NCI-H524 treated with DMSO at 0.1 percent for 48 hours (cell line): ENCODE results near the gene PFKFB3.
A peak's percentile ranks its signal among the peaks of the same experiment; 100 is the strongest.
"Not testable (repeated sequence)": the region's sequence is repeated elsewhere in the genome, so short reads cannot be mapped to it uniquely, and the experiment has no call there.

Experiments
- DNase-seq: peaks from one replicate; lab custom pipeline; 2025; lab: John Stamatoyannopoulos, UW

The PFKFB3 gene

GRCh38 chr10:6178581-6178980 lies 24.2 kb upstream of the PFKFB3 start:
- DNase-seq = no peak

- no peak for DNase-seq
These were observed 23.7 kb upstream of the PFKFB3 start for GRCh38 chr10:6179078-6179477.

GRCh38 chr10:6180480-6181110 lies 22.1 kb upstream of the PFKFB3 start:
- DNase-seq = no peak

GRCh38 chr10:6181249-6181648 lies 21.5 kb upstream of the PFKFB3 start:
- no peak for DNase-seq

GRCh38 chr10:6182454-6183098 lies 20.2 kb upstream of the PFKFB3 start:
- DNase-seq = no peak

- no peak for DNase-seq
These were observed 17.6 kb upstream of the PFKFB3 start for GRCh38 chr10:6185039-6185716.

GRCh38 chr10:6186894-6187256 lies 15.9 kb upstream of the PFKFB3 start:
- DNase-seq = no peak

GRCh38 chr10:6187278-6187677 lies 15.5 kb upstream of the PFKFB3 start:
- no peak for DNase-seq

GRCh38 chr10:6190033-6190432 lies 12.7 kb upstream of the PFKFB3 start:
- not testable (repeated sequence) for DNase-seq

- DNase-seq = no peak
These were observed 11.6 kb upstream of the PFKFB3 start for GRCh38 chr10:6191147-6191546.

- no peak for DNase-seq
These were observed 11.2 kb upstream of the PFKFB3 start for GRCh38 chr10:6191569-6191968.

GRCh38 chr10:6193342-6193741 lies 9.4 kb upstream of the PFKFB3 start:
- not testable (repeated sequence) for DNase-seq

GRCh38 chr10:6194311-6194710 lies 8.4 kb upstream of the PFKFB3 start:
- DNase-seq = peak; percentile 48

GRCh38 chr10:6195376-6195775 lies 7.4 kb upstream of the PFKFB3 start:
- no peak for DNase-seq

- no peak for DNase-seq
These were observed 6.9 kb upstream of the PFKFB3 start for GRCh38 chr10:6195846-6196245.

- DNase-seq = not testable (repeated sequence)
These were observed 6.2 kb upstream of the PFKFB3 start for GRCh38 chr10:6196524-6196923.

GRCh38 chr10:6197321-6197720 lies 5.4 kb upstream of the PFKFB3 start:
- no peak for DNase-seq

GRCh38 chr10:6198171-6198570 lies 4.6 kb upstream of the PFKFB3 start:
- DNase-seq = no peak

- DNase-seq = no peak
These were observed 3.5 kb upstream of the PFKFB3 start for GRCh38 chr10:6199131-6199733.

GRCh38 chr10:6200440-6200733 lies 2.3 kb upstream of the PFKFB3 start:
- DNase-seq = no peak

GRCh38 chr10:6200734-6201515 lies 1.8 kb upstream of the PFKFB3 start:
- no peak for DNase-seq

- no peak for DNase-seq
These were observed 1.2 kb upstream of the PFKFB3 start for GRCh38 chr10:6201516-6201975.
